Right ventricle myocardium superior (tissue), 1 donor: ENCODE results near the gene GOLGA8M. TPM values are rescaled to one million over a fixed set of nuclear protein-coding genes. Genes with fewer than 3 reads are reported as not detected.
"Not testable (repeated sequence)": the region's sequence is repeated elsewhere in the genome, so short reads cannot be mapped to it uniquely, and the experiment has no call there.

Source experiments
- ATAC-seq: fragments of 200-7000 bp; cut with Tn5 transposase; one replicate; pipeline ENCODE4 v1.9.1; 2020; ENCODE audit warnings: mild to moderate bottlenecking; ENCODE audit not compliant: poor library complexity
- DNase-seq: peaks from one replicate; pipeline ENCODE4 v3.0.0-alpha.2; 2020
- intact Hi-C: fragments of 100-400 bp; cut with DNase I; formaldehyde crosslinking; loops from one replicate; pipeline ENCODE4 v1.11.2; 2022
- total RNA-seq: library from RNA; stranded (reverse); fragmentation: NEBNext Ultra II Directional; extraction: Animal tissue kit (Norgen Biotek cat#: 25700); gene quantifications from one replicate; pipeline ENCODE4 v1.2.1, GENCODE V29; 2021
- donor health status: DM: no; HTN: yes; CAD: no; lungs with severe emphysema.

GOLGA8M gene
- total RNA-seq, 1 donor from 2014 or later, result 1.2 TPM

- DNase-seq, ATAC-seq, intact Hi-C loops: not testable (repeated sequence)
These were observed 40.1 kb downstream of the GOLGA8M start for GRCh38 chr15:28672122-28672521.

GRCh38 chr15:28666402-28666801 lies 45.8 kb downstream of the GOLGA8M start:
- ATAC-seq, DNase-seq, intact Hi-C loops: not testable (repeated sequence)

GRCh38 chr15:28664575-28664974 lies 47.6 kb downstream of the GOLGA8M start:
- ATAC-seq, DNase-seq, intact Hi-C loops: not testable (repeated sequence)

GRCh38 chr15:28663717-28664116 lies 48.5 kb downstream of the GOLGA8M start:
- ATAC-seq, result peak; percentile 66
- DNase-seq, intact Hi-C loops: not testable (repeated sequence)

GRCh38 chr15:28660750-28661149 lies 51.5 kb downstream of the GOLGA8M start:
- intact Hi-C loops, ATAC-seq, DNase-seq: not testable (repeated sequence)

- DNase-seq, ATAC-seq, intact Hi-C loops: not testable (repeated sequence)
These were observed 56.2 kb downstream of the GOLGA8M start for GRCh38 chr15:28656018-28656360.

GRCh38 chr15:28655329-28656017 lies 56.7 kb downstream of the GOLGA8M start:
- ATAC-seq, DNase-seq, intact Hi-C loops: not testable (repeated sequence)

GRCh38 chr15:28654194-28654593 lies 58.0 kb downstream of the GOLGA8M start:
- intact Hi-C loops, ATAC-seq, DNase-seq: not testable (repeated sequence)

- DNase-seq, ATAC-seq, intact Hi-C loops: not testable (repeated sequence)
These were observed 59.7 kb downstream of the GOLGA8M start for GRCh38 chr15:28652538-28652937.

Other genes starting within 250 kb of the GOLGA8M start
- not detected for gene GOLGA8G, start 179.4 kb downstream of the GOLGA8M start, total RNA-seq
- not detected for gene GOLGA6L25, start 158.9 kb downstream of the GOLGA8M start, total RNA-seq
- gene GOLGA6L7, start 136.2 kb upstream of the GOLGA8M start, total RNA-seq, result not detected
- 1.9 TPM for gene APBA2, start 173.6 kb upstream of the GOLGA8M start, total RNA-seq